Keratinocyte (primary cell): ENCODE results near the gene MALRD1.

Experiments
- CTCF ChIP-seq, 3 experiments: IDR thresholded peaks in 1 of 3; conservative IDR thresholded peaks in 1 of 3; optimal IDR thresholded peaks in 1 of 3; 2 replicates in 2 of 3; 3 replicates in 1 of 3; pipeline versions ENCODE3 to v1.5.1; 2011; ENCODE audit warnings: low read length in 3 of 3, mild to moderate bottlenecking in 3 of 3, moderate library complexity in 2 of 3, control low read depth in 1 of 3, inconsistent platforms in 1 of 3; ENCODE audit not compliant: insufficient read depth in 2 of 3; ENCODE audit errors: extremely low read depth in 1 of 3
- EZH2 ChIP-seq: IDR thresholded peaks from one replicate; pipeline ENCODE4 v1.6.1; 2012; ENCODE audit warnings: inconsistent platforms, mild to moderate bottlenecking, low read length, moderate library complexity

GRCh38 chr10:19310066-19310465 lies 261.5 kb downstream of the MALRD1 start:
- no peak for TF ChIP-seq CTCF (optimal IDR thresholded peaks at IDR 0.05 in 1 of 3, IDR thresholded peaks at IDR 0.05 in 1 of 3, conservative IDR thresholded peaks at IDR 0.05 in 1 of 3; ENCODE audit: extremely low read depth in 1 of 3, insufficient read depth in 2 of 3, low read length in 3 of 3)
- TF ChIP-seq EZH2, result no peak
